HG03095 (cell line): ENCODE measurements around the gene AQP1.

Source experiments
- ATAC-seq: cut with Tn5 transposase; IDR thresholded peaks from one replicate; pipeline ENCODE4 v1.9.1; 2021; ENCODE audit warnings: moderate library complexity; ENCODE audit not compliant: unreplicated experiment

Gene AQP1

GRCh38 chr7:30911561-30911969 is at the start of gene AQP1:
Gene AQP1 (plus strand): TSS chr7:30911853. CDS start chr7:30911910, 57 bp downstream.
- ATAC-seq: no peak

DNA sequence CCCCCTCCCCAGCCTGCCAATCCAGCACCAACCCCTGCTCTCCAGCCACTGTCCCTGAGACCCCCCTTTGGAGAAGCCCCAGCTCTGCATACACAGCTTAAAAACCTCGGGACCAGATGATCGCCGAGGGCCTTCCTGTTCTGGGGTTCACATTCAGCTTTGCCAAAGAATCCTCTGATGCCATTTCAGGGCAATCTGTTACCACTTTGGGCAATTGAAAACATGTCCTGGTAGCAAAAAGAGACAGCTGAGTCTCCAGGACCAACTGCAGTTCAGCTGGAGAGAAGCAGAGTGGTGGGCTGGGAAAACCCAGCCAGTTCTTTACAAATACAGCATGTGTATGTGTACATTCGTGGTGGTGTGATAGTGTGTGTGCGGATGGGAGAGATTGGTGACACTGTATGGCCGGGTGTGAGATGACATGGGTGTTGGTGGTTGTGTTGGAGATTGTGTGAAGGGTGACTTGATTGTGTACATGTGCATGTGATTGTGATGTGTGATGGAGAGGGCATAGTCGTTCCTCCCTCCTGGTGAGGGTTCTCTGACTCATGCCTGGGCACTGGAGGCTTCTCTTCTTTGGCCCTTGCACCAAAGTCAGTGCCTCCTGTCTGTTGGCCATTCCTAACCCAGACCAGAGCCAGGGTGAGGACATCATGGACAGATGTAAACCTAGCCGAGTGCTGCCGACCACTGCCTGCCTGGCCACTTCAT is 48.5 kb upstream of the AQP1 start:
- ATAC-seq: no peak

DNA sequence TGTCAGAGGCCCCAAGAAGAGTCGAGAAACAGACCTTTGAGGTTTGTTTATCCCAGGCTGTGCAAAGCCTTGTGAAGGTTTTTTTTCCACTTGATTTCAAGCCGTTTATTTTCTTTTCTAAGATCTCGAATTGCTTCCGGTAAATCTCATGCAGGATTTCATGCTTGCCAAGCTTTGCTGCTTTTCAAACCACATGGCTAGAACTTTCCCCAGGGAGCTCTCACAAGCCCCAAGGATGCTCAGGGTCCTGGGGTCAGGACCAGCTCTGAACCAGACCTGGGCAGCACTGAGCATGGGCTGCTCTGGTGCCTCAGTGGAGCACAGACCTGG is 48.0 kb upstream of the AQP1 start:
- ATAC-seq: no peak

- ATAC-seq: no peak
These were observed 47.6 kb upstream of the AQP1 start for GRCh38 chr7:30864101-30864500.

DNA sequence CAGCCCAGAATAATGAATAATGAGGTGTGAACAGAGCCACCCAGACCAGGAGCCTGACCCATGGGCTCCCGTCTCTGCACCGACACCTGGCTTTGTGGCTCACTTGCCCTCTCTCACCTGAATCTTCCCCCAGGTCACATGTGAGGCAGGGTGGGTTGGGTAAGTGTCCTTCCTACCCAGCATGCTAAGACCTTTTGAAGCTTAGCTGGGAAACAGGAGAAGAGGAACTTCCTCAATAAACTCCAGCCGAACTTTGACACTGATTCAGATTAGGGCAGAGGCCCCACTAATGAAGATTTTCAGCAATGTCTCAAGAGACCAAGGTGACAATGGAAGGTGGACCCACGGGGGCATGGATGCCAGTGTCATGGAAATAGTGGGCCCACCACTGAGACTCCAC is 46.6 kb upstream of the AQP1 start:
- no peak for ATAC-seq

GRCh38 chr7:30865821-30866220 is 45.8 kb upstream of the AQP1 start:
- no peak for ATAC-seq

DNA sequence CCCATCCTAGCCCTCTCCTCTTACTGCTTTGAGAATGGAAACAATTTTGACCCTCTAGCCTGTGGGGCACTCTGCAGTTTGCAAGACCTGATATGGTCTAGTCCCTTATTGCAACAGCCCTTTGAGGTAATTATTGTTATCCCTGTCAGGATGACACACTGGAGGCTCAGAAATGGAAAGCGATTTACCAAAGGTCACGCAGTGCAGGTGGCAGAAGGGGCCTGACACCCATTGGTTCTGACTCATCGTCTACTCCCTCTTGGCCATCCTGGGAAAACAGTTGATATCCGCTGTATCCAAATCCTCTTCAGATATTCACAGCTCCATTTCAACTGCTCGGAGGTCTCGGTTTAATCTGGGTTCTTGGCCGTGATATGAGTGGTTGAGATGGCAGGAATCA is 44.7 kb upstream of the AQP1 start:
- no peak for ATAC-seq

GRCh38 chr7:30867483-30867882 is 44.2 kb upstream of the AQP1 start:
- no peak for ATAC-seq

- no peak for ATAC-seq
These were observed 41.6 kb upstream of the AQP1 start for GRCh38 chr7:30869794-30870611.

- no peak for ATAC-seq
These were observed 40.7 kb upstream of the AQP1 start for GRCh38 chr7:30870821-30871518.

GRCh38 chr7:30871655-30872054 is 40.0 kb upstream of the AQP1 start:
- no peak for ATAC-seq

DNA sequence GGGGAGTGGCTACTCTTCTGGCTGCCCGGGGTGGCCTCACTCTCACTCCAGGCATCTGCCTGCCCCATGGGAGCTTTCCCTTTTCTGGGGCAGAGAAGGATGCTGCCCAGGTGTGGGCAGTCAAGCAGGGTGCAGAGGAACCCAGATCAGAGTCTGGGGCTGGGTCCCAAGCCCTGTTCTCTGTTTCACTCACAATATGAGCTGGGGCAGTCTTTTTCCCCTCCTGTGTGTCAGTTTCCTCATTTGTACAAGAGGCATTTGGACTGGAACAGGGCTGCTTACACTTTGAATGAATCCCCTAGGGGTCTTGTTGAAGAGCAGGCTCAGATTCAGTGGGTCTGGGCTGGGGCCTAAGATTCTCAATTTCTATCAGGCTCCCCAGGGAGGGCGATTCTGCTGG is 38.4 kb upstream of the AQP1 start:
- no peak for ATAC-seq

- no peak for ATAC-seq
These were observed 38.0 kb upstream of the AQP1 start for GRCh38 chr7:30873656-30874055.

- ATAC-seq: no peak
These were observed 36.9 kb upstream of the AQP1 start for GRCh38 chr7:30874656-30875302.

DNA sequence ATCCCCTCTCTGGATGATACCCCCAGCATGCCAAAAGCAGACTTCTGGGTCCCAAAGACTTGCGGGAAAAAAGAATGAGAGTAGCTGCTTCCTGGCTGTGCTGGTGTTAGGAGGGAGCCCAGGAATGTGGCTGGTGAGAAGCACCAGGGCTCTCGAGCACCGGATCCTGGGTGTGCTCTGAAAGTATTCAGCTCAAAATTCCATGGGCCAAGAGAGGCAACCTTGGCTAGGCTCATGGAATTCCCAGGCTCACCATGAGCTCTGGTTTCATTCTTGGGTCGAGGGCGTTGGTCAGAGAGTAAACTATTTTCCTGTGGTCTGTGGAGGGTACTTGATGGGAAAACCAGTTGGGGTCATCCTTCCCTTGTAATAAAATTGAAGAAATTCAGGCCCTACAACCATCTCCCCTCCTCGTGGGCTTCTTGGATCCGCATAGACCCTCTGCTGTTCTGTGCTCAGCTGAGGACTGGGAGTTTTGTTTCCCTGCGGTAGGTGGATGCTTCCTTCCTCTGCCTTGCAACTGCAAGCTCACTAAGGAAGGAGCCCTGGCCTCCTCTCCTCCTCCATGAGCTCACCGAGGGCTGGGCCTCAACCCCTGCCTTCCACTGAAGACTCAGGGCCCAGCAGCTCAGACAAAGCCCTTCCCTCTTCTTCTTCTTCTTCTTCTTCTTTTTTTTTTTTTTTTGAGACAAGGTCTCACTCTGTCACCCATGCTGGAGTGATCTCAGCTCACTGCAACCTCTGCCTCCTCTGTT is 34.5 kb upstream of the AQP1 start:
- no peak for ATAC-seq

GRCh38 chr7:30877993-30878392 is 33.7 kb upstream of the AQP1 start:
- no peak for ATAC-seq

GRCh38 chr7:30879139-30880124 is 32.2 kb upstream of the AQP1 start:
- no peak for ATAC-seq

GRCh38 chr7:30880125-30880720 is 31.4 kb upstream of the AQP1 start:
- no peak for ATAC-seq

- no peak for ATAC-seq
These were observed 30.7 kb upstream of the AQP1 start for GRCh38 chr7:30880941-30881340.
